ENCODE data around the gene ELOVL7.

DNA sequence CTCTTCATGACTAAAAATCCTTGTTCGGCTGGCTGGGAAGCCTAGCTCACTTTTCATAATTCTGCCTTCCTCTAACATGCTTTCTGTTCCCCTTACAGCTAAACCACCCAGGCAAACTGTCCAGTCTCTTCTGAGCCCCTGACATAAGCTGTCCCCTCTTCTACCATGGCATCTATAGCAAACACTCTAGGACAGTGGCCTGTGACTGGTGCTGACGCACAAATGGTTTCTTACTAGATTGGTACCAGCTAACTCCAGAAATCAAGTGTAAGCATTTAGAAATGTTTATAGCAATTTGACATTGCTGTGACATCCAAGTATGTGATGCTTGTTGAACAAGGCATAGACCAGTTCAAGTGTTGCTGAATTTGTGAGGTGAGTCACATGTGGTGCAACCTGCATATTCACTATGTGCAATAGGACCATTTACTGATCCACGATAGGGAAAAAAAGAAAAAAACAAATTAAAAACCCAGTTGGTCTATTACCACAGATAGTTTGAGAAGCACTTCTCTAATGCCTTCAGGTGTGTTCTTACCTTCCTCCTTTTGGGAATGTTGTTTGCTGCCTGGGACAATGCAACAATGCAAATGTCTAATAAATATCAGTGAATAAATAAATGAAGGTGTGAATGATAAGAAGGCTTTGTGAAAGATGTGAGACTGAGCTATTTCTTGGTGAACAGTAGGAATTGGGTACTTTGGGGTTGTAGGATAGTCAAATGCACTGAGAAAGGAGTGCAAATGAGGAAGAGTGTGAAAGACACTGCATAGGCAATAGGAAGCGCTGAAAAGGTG is 22.4 kb downstream of the ELOVL7 start:
- TF ChIP-seq EZH2 (IDR thresholded peaks at IDR 0.05; ENCODE audit: low read length, missing control alignments) = no peak
- TF ChIP-seq CTCF (conservative IDR thresholded peaks at IDR 0.05 in 1 of 2, IDR thresholded peaks at IDR 0.05 in 1 of 2; ENCODE audit: low read depth in 1 of 2, low read length in 2 of 2) = no peak

All from fibroblast of lung (primary cell).